ENCODE results near the gene GSTT2B. TPM values are rescaled to one million over a fixed set of nuclear protein-coding genes. Genes with fewer than 3 reads are reported as not detected.

GSTT2B gene
- total RNA-seq, 3 donors from 2014 or later = 1.1 to 4.5 (median 2.0) TPM

Other genes with a start within 250 kb of the GSTT2B start
- 1 to 10 TPM; 3.4 to 7.5 (median 3.7) TPM for gene ZNF70, start 210.1 kb downstream of the GSTT2B start, total RNA-seq
- gene VPREB3, start 206.8 kb downstream of the GSTT2B start, total RNA-seq = 1 to 10 TPM in 2 of 3 donors, under 1 TPM in 1; 0.79 to 1.8 (median 1.2) TPM
- gene C22orf15, start 198.2 kb downstream of the GSTT2B start, total RNA-seq = under 1 TPM in 1 of 3 donors, not detected in 2; 0.44 TPM
- 100 to 1,000 TPM; 279 to 464 (median 462) TPM for gene CHCHD10, start 193.2 kb downstream of the GSTT2B start, total RNA-seq
- 1 to 10 TPM; 2.0 to 6.3 (median 4.0) TPM for gene MMP11, start 188.3 kb downstream of the GSTT2B start, total RNA-seq
- 10 to 100 TPM; 60.1 to 85.1 (median 69.3) TPM for gene SMARCB1, start 174.2 kb downstream of the GSTT2B start, total RNA-seq
- gene DERL3, start 122.2 kb downstream of the GSTT2B start, total RNA-seq = 10 to 100 TPM in 1 of 3 donors, 1 to 10 TPM in 2; 4.4 to 18.8 (median 7.9) TPM
- gene SLC2A11, start 103.3 kb downstream of the GSTT2B start, total RNA-seq = 10 to 100 TPM; 11.5 to 14.7 (median 12.5) TPM
- gene MIF, start 66.8 kb downstream of the GSTT2B start, total RNA-seq = 100 to 1,000 TPM; 142 to 414 (median 209) TPM
- gene DDTL, start 5.7 kb upstream of the GSTT2B start, total RNA-seq = 1 to 10 TPM in 2 of 3 donors, not detected in 1; 3.8 to 4.0 TPM
- 100 to 1,000 TPM; 151 to 232 (median 190) TPM for gene DDT, start 13.2 kb upstream of the GSTT2B start, total RNA-seq
- not detected for gene GSTT2, start 18.9 kb upstream of the GSTT2B start, total RNA-seq
- gene GSTT4, start 44.3 kb upstream of the GSTT2B start, total RNA-seq = not detected
- gene CABIN1, start 50.1 kb upstream of the GSTT2B start, total RNA-seq = 10 to 100 TPM; 66.8 to 87.4 (median 79.2) TPM
- 1 to 10 TPM; 1.3 to 3.9 (median 3.3) TPM for gene SUSD2, start 220.3 kb upstream of the GSTT2B start, total RNA-seq

Measured in mucosa of descending colon (tissue), 3 donors.